Body of pancreas (tissue), 4 donors: ENCODE data around the gene IGFBP6.

Experiments
- CTCF ChIP-seq, 7 experiments: fragments of 450-650 bp in 4 of 7; fragments of 200-600 bp in 3 of 7; sonication (generic) in 3 of 7; IDR thresholded peaks; one replicate each; pipeline ENCODE4 v1.5.1; 2016 to 2019; ENCODE audit warnings: antibody characterized with exemption in 7 of 7
- POLR2A ChIP-seq, 3 donors: fragments of 450-650 bp; IDR thresholded peaks; one replicate each; pipeline ENCODE4 v1.6.1; 2016; ENCODE audit warnings: antibody characterized with exemption in 3 of 3, mild to moderate bottlenecking in 2 of 3

GRCh38 chr12:53115891-53116648, 18.6 kb downstream of the IGFBP6 start:
- TF ChIP-seq CTCF (IDR thresholded peaks at IDR 0.05) (no peak), POLR2A (IDR thresholded peaks at IDR 0.05) (no peak)
